Psoas muscle (tissue), 8 donors: Measurements from ENCODE around the gene MID2. TPM values are rescaled to one million over a fixed set of nuclear protein-coding genes. Genes with fewer than 3 reads are reported as not detected.
A peak's percentile ranks its signal among the peaks of the same experiment; 100 is the strongest.

Experiments used
- ATAC-seq, 4 donors: fragments of 200-7000 bp; cut with Tn5 transposase; one replicate each; pipeline ENCODE4 v1.9.1; 2020; ENCODE audit warnings: moderate library complexity in 3 of 4, mild to moderate bottlenecking in 2 of 4
- DNase-seq, 2 donors: peaks; one replicate each; pipeline ENCODE4 v3.0.0-alpha.2; 2020
- H3K27ac ChIP-seq: fragments of 200-600 bp; one replicate; pipeline ENCODE4 v1.8.0; 2022
- H3K27me3 ChIP-seq, 3 donors: fragments of 200-600 bp in 1 of 3; one replicate each; pipeline versions ENCODE4 v1.6.1 to v1.8.0; 2013 to 2022; ENCODE audit warnings: low read length in 2 of 3, mild to moderate bottlenecking in 2 of 3, moderate library complexity in 1 of 3; ENCODE audit not compliant: insufficient read depth in 3 of 3
- H3K36me3 ChIP-seq, 2 donors: fragments of 200-600 bp in 1 of 2; one replicate each; pipeline versions ENCODE4 v1.6.1 to v1.8.0; 2013 to 2022; ENCODE audit warnings: low read depth in 1 of 2, mild to moderate bottlenecking in 1 of 2, moderate library complexity in 1 of 2; ENCODE audit not compliant: insufficient read depth in 1 of 2
- H3K4me1 ChIP-seq: fragments of 200-600 bp; one replicate; pipeline ENCODE4 v1.8.0; 2022
- H3K4me3 ChIP-seq: fragments of 200-600 bp; one replicate; pipeline ENCODE4 v1.8.0; 2022; ENCODE audit warnings: mild to moderate bottlenecking
- H3K9me3 ChIP-seq: fragments of 200-600 bp; one replicate; pipeline ENCODE4 v1.8.0; 2022
- CTCF ChIP-seq: fragments of 200-600 bp; IDR thresholded peaks from one replicate; pipeline ENCODE4 v1.8.0; 2022; ENCODE audit warnings: antibody characterized with exemption
- WGBS, 3 donors: extraction: QIAGEN DNeasy Blood & Tissue Kit; methylation state at CpG; one replicate each; pipeline versions ENCODE4 v1.1.6 to v1.1.7; 2013; 5-methylcytosine and 5-hydroxymethylcytosine counted together
- intact Hi-C, 2 donors: fragments of 100-400 bp; cut with DNase I; formaldehyde crosslinking; loops; one replicate each; pipeline versions ENCODE4 v1.11.0 to v1.14.2; 2022
- polyA plus RNA-seq, 3 donors: library from polyadenylated mRNA; stranded (reverse); fragments of 200-250 nt; gene quantifications; one replicate each; pipeline ENCODE4 v1.2.3, GENCODE V29; 2013
- total RNA-seq, 4 donors: library from RNA; stranded (reverse); fragmentation: NEBNext Ultra II Directional in 2 of 4; extraction: Animal tissue kit (Norgen Biotek cat#: 25700) in 2 of 4; gene quantifications; one replicate each; pipeline versions ENCODE4 v1.2.1 to v1.2.4, GENCODE V29; 2021 to 2023
- donor health status: healthy with polysubstance abuse.
- donor health status: DM: no; HTN: no; CAD: no; lungs with moderate emphysema.
- donor health status: Bipolar disorder and iron deficiency.
- donor health status: healthy.
- donor health status: DM: yes; HTN: yes; CAD: no.
- donor health status: DM: no; HTN: no; CAD: no.
- donor health status: DM: no; HTN: no; CAD: no.
- donor health status: DM: yes; HTN: yes; CAD: no.

The MID2 gene
- total and polyA plus RNA-seq, 7 donors = 4.8 to 21.6 (median 18.6) TPM

- ATAC-seq = no peak
- peaks cover 8% of the 10 kb centered on the region for H3K9me3 ChIP-seq
- TF ChIP-seq CTCF = no peak
- no peaks in the 10 kb centered on the region for H3K36me3 ChIP-seq
- H3K4me3 ChIP-seq = no peak overlapping the region
- peaks cover 4% of the 10 kb centered on the region for H3K4me1 ChIP-seq
- DNase-seq = no peak
- no peak overlapping the region for H3K27ac ChIP-seq
- peaks cover 0 to 9% (median 0%) of the 10 kb centered on the region in 3 donors for H3K27me3 ChIP-seq
- intact Hi-C loops = no loop called here
- WGBS, 3 donors = 84 to 100% (median 97%) methylated on average over 2 of the region's 2 CpGs
Observed at GRCh38 chrX:107823042-107823441, 2.6 kb upstream of the MID2 start.

- 29 to 75% (median 55%) methylated on average over 1 of the region's 1 CpG for WGBS, 3 donors
- peaks cover 0 to 12% (median 0%) of the 10 kb centered on the region in 3 donors for H3K27me3 ChIP-seq
- no peak for TF ChIP-seq CTCF
- H3K4me1 ChIP-seq = peaks cover 4% of the 10 kb centered on the region
- no peaks in the 10 kb centered on the region for H3K36me3 ChIP-seq
- ATAC-seq = no peak
- no peak for DNase-seq
- intact Hi-C loops = no loop called here
- H3K9me3 ChIP-seq = peaks cover 5% of the 10 kb centered on the region
- H3K27ac ChIP-seq = no peak overlapping the region
- no peak overlapping the region for H3K4me3 ChIP-seq
Observed at GRCh38 chrX:107823456-107823855, 2.2 kb upstream of the MID2 start.

- Histone ChIP-seq H3K4me3 (peak overlapping the region; percentile 73), H3K9me3 (no peaks in the 10 kb centered on the region), H3K4me1 (peaks cover 12% of the 10 kb centered on the region), H3K27ac (peak overlapping the region; percentile 90), H3K36me3 (no peaks in the 10 kb centered on the region), H3K27me3 (peaks cover 0 to 20% (median 0%) of the 10 kb centered on the region in 3 donors)
- intact Hi-C loops = no loop called here
- TF ChIP-seq CTCF = no peak
- DNase-seq = peak; percentile 47 to 64
- 0 to 44% (median 1%) methylated on average over 6 to 95 of the region's 100 CpGs for WGBS, 3 donors
- ATAC-seq = peak; percentile 65 to 74 (median 70)
Observed at GRCh38 chrX:107826238-107827029, 768 bp downstream of the MID2 start.

GRCh38 chrX:107827030-107827831, 1.6 kb downstream of the MID2 start:
- Histone ChIP-seq H3K4me3 (peak overlapping the region; percentile 73), H3K27me3 (peaks cover 0 to 20% (median 0%) of the 10 kb centered on the region in 3 donors), H3K9me3 (no peaks in the 10 kb centered on the region), H3K36me3 (no peaks in the 10 kb centered on the region), H3K4me1 (peaks cover 12% of the 10 kb centered on the region), H3K27ac (peak overlapping the region; percentile 90)
- DNase-seq (no peak), ATAC-seq (no peak)
- intact Hi-C loops = no loop called here
- 10 to 30% (median 12%) methylated on average over 13 of the region's 13 CpGs for WGBS, 3 donors
- TF ChIP-seq CTCF = no peak
